Measurements from ENCODE around the gene ZFR. TPM values are rescaled to one million over a fixed set of nuclear protein-coding genes. Genes with fewer than 3 reads are reported as not detected.

ZFR gene
- total RNA-seq, 2 donors from 2014 or later = 59.1 to 67.9 TPM

DNA sequence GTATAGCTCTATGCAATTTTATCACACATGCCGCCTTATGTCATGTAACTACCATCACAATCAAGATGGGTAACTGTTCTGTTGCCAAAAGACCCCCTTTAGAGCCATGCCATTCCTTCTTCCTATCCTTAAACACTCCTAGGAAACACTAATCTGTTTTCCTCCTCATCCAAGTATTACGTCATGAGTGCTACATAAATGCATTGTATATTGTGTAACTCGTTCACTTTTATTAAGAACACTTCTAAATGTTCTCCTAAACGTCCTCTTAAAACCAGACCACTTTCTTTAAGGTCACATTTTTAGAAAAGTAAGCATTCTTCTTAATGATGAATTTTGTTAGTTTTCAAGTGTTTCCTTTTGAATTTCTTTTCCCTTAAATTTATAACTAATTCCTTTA lies 82.0 kb downstream of the ZFR start:
- H3K9ac ChIP-seq (ENCODE audit: extremely low read depth, low read length, poor library complexity, severe bottlenecking) = no peak overlapping the region
- H3K27me3 Mint-ChIP-seq (ENCODE audit: insufficient read depth) = no peaks in the 10 kb centered on the region
- H3K4me3 ChIP-seq (ENCODE audit: low read length) = no peak overlapping the region
- H3K4me1 Mint-ChIP-seq = peaks cover 2% of the 10 kb centered on the region
- peaks cover 14% of the 10 kb centered on the region for H3K9me3 ChIP-seq (ENCODE audit: control insufficient read depth, low read length)
- no peaks in the 10 kb centered on the region for H3K27me3 ChIP-seq (ENCODE audit: control insufficient read depth, insufficient read depth, low read length, poor library complexity, severe bottlenecking)
- peaks cover 52% of the 10 kb centered on the region for H3K36me3 Mint-ChIP-seq (ENCODE audit: low read depth)
- H3K27ac ChIP-seq (ENCODE audit: low read depth, low read length) = no peak overlapping the region
- H3K27ac Mint-ChIP-seq = no peak overlapping the region
- H3K4me3 Mint-ChIP-seq = no peak overlapping the region
- peaks cover 86% of the 10 kb centered on the region for H3K36me3 ChIP-seq (ENCODE audit: control insufficient read depth, insufficient read depth, low read length)
- 94 to 100% methylated on average over 1 to 4 of the region's 4 CpGs for WGBS, 2 experiments (ENCODE audit: insufficient coverage in 1 of 2, insufficient read length in 1 of 2)
- TF ChIP-seq, protein P1, sequence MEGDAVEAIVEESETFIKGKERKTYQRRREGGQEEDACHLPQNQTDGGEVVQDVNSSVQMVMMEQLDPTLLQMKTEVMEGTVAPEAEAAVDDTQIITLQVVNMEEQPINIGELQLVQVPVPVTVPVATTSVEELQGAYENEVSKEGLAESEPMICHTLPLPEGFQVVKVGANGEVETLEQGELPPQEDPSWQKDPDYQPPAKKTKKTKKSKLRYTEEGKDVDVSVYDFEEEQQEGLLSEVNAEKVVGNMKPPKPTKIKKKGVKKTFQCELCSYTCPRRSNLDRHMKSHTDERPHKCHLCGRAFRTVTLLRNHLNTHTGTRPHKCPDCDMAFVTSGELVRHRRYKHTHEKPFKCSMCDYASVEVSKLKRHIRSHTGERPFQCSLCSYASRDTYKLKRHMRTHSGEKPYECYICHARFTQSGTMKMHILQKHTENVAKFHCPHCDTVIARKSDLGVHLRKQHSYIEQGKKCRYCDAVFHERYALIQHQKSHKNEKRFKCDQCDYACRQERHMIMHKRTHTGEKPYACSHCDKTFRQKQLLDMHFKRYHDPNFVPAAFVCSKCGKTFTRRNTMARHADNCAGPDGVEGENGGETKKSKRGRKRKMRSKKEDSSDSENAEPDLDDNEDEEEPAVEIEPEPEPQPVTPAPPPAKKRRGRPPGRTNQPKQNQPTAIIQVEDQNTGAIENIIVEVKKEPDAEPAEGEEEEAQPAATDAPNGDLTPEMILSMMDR (conservative IDR thresholded peaks at IDR 0.05) = no peak
- H3K4me1 ChIP-seq (ENCODE audit: control insufficient read depth, insufficient read depth, low read length) = no peaks in the 10 kb centered on the region
- peaks cover 3% of the 10 kb centered on the region for H3K9me3 Mint-ChIP-seq
- DNase-seq = no peak

DNA sequence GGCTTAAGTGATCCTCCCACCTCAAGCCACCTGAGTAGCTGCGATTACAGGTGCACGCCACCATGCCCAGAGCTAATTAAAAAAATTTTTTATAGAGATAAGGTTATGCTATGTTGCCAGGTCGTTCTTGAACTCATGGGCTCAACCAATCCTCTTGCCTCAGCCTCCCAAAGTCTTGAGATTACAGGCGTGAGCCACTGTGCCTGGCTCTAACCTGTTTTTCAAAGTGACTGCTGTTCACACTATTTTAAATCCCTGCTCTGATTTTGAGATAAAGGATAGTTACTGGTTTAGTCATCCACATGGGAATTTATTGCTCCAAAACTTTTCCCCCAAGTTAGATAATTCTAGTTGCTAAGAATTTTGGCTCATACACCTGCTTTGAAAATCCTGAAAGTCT lies 83.6 kb downstream of the ZFR start:
- peaks cover 64% of the 10 kb centered on the region for H3K36me3 Mint-ChIP-seq (ENCODE audit: low read depth)
- Histone ChIP-seq H3K9ac (ENCODE audit: extremely low read depth, low read length, poor library complexity, severe bottlenecking) (no peak overlapping the region), H3K9me3 (ENCODE audit: control insufficient read depth, low read length) (peaks cover 24% of the 10 kb centered on the region), H3K27ac (ENCODE audit: low read depth, low read length) (no peak overlapping the region), H3K36me3 (ENCODE audit: control insufficient read depth, insufficient read depth, low read length) (peaks cover 92% of the 10 kb centered on the region), H3K4me3 (ENCODE audit: low read length) (no peak overlapping the region), H3K4me1 (ENCODE audit: control insufficient read depth, insufficient read depth, low read length) (no peaks in the 10 kb centered on the region), H3K27me3 (ENCODE audit: control insufficient read depth, insufficient read depth, low read length, poor library complexity, severe bottlenecking) (no peaks in the 10 kb centered on the region)
- no peaks in the 10 kb centered on the region for H3K27me3 Mint-ChIP-seq (ENCODE audit: insufficient read depth)
- TF ChIP-seq, protein P1 (conservative IDR thresholded peaks at IDR 0.05) = no peak
- peak overlapping the region; percentile 21 for H3K27ac Mint-ChIP-seq
- 88 to 90% methylated on average over 2 to 4 of the region's 4 CpGs for WGBS, 2 experiments (ENCODE audit: insufficient coverage in 1 of 2, insufficient read length in 1 of 2)
- H3K4me3 Mint-ChIP-seq = no peak overlapping the region
- H3K4me1 Mint-ChIP-seq = peaks cover 2% of the 10 kb centered on the region
- no peak for DNase-seq
- H3K9me3 Mint-ChIP-seq = peaks cover 3% of the 10 kb centered on the region

DNA sequence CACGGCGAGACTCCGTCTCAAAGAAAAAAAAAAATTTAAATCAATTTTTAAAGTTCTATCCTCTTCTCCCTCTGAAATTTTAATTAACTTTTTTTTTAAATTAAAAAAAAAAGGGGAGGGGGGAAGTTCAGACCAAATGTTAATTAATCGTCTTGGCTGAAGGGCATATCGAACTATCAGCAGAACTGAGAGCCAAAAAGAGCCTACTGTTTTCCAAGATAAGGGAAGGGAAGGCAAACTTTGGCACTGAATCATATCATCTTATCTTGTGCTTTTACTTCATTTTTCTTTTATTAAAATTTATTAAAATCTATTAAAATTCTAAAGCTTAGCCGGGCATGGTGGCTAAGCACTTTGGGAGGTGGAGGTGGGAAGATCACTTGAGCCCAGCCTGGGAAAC lies 85.9 kb downstream of the ZFR start:
- Histone ChIP-seq H3K36me3 (ENCODE audit: control insufficient read depth, insufficient read depth, low read length) (peaks cover 93% of the 10 kb centered on the region), H3K9me3 (ENCODE audit: control insufficient read depth, low read length) (peaks cover 24% of the 10 kb centered on the region), H3K27ac (ENCODE audit: low read depth, low read length) (no peak overlapping the region), H3K27me3 (ENCODE audit: control insufficient read depth, insufficient read depth, low read length, poor library complexity, severe bottlenecking) (no peaks in the 10 kb centered on the region), H3K9ac (ENCODE audit: extremely low read depth, low read length, poor library complexity, severe bottlenecking) (no peak overlapping the region), H3K4me1 (ENCODE audit: control insufficient read depth, insufficient read depth, low read length) (no peaks in the 10 kb centered on the region), H3K4me3 (ENCODE audit: low read length) (no peak overlapping the region)
- peaks cover 74% of the 10 kb centered on the region for H3K36me3 Mint-ChIP-seq (ENCODE audit: low read depth)
- no peak overlapping the region for H3K4me3 Mint-ChIP-seq
- no peak overlapping the region for H3K27ac Mint-ChIP-seq
- H3K4me1 Mint-ChIP-seq = peaks cover 2% of the 10 kb centered on the region
- TF ChIP-seq, protein P1 (conservative IDR thresholded peaks at IDR 0.05) = no peak
- WGBS, 2 experiments (ENCODE audit: insufficient coverage in 1 of 2, insufficient read length in 1 of 2) = 60 to 91% methylated on average over 1 to 6 of the region's 6 CpGs
- no peaks in the 10 kb centered on the region for H3K27me3 Mint-ChIP-seq (ENCODE audit: insufficient read depth)
- DNase-seq = no peak
- peaks cover 3% of the 10 kb centered on the region for H3K9me3 Mint-ChIP-seq

All from endodermal cell (in vitro differentiated cells).